Fibroblast of lung (primary cell): ENCODE data around the gene SPEF1. TPM values are rescaled to one million over a fixed set of nuclear protein-coding genes. Genes with fewer than 3 reads are reported as not detected.

Source experiments
- DNase-seq, 2 donors: peaks; one replicate each; pipeline versions ENCODE4 v3.0.0 to v3.0.0-alpha.2; 2010; ENCODE audit warnings: low read depth in 2 of 2
- H2AFZ ChIP-seq: 2 replicates; pipeline ENCODE4 v1.5.1; 2012; ENCODE audit warnings: low read length, control low read depth, inconsistent platforms
- H3K27ac ChIP-seq: 2 replicates; pipeline ENCODE4 v1.5.1; 2011; ENCODE audit warnings: low read length, control low read depth; ENCODE audit not compliant: insufficient read depth
- H3K27me3 ChIP-seq: 2 replicates; pipeline ENCODE4 v1.5.1; 2011; ENCODE audit warnings: mild to moderate bottlenecking, low read length; ENCODE audit not compliant: control insufficient read depth, insufficient read depth
- H3K36me3 ChIP-seq: 2 replicates; pipeline ENCODE4 v1.5.1; 2011; ENCODE audit warnings: low read length; ENCODE audit not compliant: control insufficient read depth, insufficient read depth
- H3K4me1 ChIP-seq: 2 replicates; pipeline ENCODE4 v1.5.1; 2011; ENCODE audit warnings: low read length; ENCODE audit not compliant: control insufficient read depth, insufficient read depth; ENCODE audit errors: extremely low read depth
- H3K4me2 ChIP-seq: 2 replicates; pipeline ENCODE4 v1.5.1; 2011; ENCODE audit warnings: low read length, control low read depth; ENCODE audit not compliant: insufficient read depth; ENCODE audit errors: extremely low read depth
- H3K4me3 ChIP-seq, 4 experiments: fragments of 200-600 bp in 1 of 4; sonication (generic) in 1 of 4; replicated peaks in 1 of 4; 2 replicates each; pipeline ENCODE4 v1.5.1; 2011 to 2016; ENCODE audit warnings: low read length in 4 of 4, low read depth in 3 of 4, mild to moderate bottlenecking in 3 of 4, control low read depth in 2 of 4, inconsistent platforms in 1 of 4, mixed read lengths in 1 of 4; ENCODE audit not compliant: insufficient read depth in 1 of 4; ENCODE audit errors: control extremely low read depth in 1 of 4
- H3K79me2 ChIP-seq: 2 replicates; pipeline ENCODE4 v1.5.1; 2012; ENCODE audit warnings: mild to moderate bottlenecking, low read length, inconsistent platforms; ENCODE audit not compliant: control insufficient read depth, insufficient read depth
- H3K9ac ChIP-seq: 2 replicates; pipeline ENCODE4 v1.5.1; 2011; ENCODE audit warnings: mild to moderate bottlenecking, low read length, control low read depth; ENCODE audit not compliant: insufficient read depth
- H3K9me3 ChIP-seq: 2 replicates; pipeline ENCODE4 v1.5.1; 2012; ENCODE audit warnings: low read depth, low read length; ENCODE audit not compliant: control insufficient read depth, insufficient read depth
- H4K20me1 ChIP-seq: 2 replicates; pipeline ENCODE4 v1.5.1; 2011; ENCODE audit warnings: low read length; ENCODE audit not compliant: control insufficient read depth, insufficient read depth; ENCODE audit errors: extremely low read depth
- EZH2 ChIP-seq: IDR thresholded peaks from 2 replicates; pipeline ENCODE4 v1.5.1; 2012; ENCODE audit warnings: low read length, control low read depth, mild to moderate bottlenecking; ENCODE audit errors: missing control alignments
- polyA plus RNA-seq, 2 donors: library from polyadenylated mRNA; depleted of rRNA in 1 of 2; stranded (reverse) in 1 of 2; unstranded in 1 of 2; fragments of >200 nt; gene quantifications; 2 replicates each; pipeline ENCODE4 v1.2.1, GENCODE V29; 2011 to 2012; ENCODE audit warnings: missing spikeins in 1 of 2
- total RNA-seq: library from RNA; depleted of rRNA; stranded (reverse); fragments of >200 nt; gene quantifications from 2 replicates; pipeline ENCODE4 v1.2.1, GENCODE V29; 2014
- TF ChIP-seq, protein P1 (sequence below), 2 donors: IDR thresholded peaks in 1 of 2; conservative IDR thresholded peaks in 1 of 2; 1 replicate in 1 of 2; 2 replicates in 1 of 2; pipeline ENCODE4 v1.5.1; 2011 to 2012; ENCODE audit warnings: low read length in 2 of 2, control low read depth in 1 of 2, inconsistent platforms in 1 of 2, low read depth in 1 of 2, mild to moderate bottlenecking in 1 of 2

The SPEF1 gene
- total and polyA plus RNA-seq, 2 donors (not counting 1 experiment from before 2014, with no cell fraction given) = 0.07 to 0.17 TPM

DNA sequence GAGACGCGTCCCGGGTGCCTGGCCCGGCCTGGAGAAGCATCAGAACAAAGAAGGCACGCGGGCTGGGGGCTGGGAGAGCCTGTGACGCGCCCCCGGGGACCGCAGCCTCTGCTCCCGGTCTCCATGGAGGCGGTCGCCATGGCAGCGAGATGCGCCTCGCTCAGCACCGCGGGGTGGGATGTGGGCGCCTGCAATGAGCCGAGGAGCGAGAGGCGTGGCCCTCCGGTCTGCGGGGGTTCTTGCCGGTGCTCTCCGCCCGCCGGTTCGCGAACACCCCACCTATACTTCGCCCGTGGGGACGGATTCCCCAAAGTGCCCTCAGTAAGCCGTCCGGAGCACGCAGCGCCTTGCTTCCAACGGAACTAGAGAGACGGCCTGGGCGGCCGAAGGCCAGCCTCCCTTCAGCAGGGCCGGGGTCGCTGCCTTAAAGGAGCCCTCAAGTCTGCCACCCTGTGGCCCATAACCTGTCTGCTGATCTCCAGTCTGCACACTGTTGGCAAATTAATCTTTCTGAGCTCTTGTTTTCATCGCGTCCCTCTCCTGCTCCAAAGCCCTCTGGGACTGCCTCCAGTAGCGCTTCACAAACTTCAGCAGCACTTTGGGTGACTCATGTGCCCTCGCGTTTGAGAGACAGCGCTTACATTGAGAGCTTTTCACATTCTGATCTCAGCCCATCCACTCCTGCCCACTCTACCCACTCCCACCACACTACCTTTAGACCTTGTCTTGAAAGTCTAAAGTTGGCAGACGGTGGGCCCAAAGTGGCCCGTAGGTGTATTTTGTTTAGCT, 12.7 kb downstream of the SPEF1 start:
- no peak for TF ChIP-seq EZH2
- TF ChIP-seq, protein P1, sequence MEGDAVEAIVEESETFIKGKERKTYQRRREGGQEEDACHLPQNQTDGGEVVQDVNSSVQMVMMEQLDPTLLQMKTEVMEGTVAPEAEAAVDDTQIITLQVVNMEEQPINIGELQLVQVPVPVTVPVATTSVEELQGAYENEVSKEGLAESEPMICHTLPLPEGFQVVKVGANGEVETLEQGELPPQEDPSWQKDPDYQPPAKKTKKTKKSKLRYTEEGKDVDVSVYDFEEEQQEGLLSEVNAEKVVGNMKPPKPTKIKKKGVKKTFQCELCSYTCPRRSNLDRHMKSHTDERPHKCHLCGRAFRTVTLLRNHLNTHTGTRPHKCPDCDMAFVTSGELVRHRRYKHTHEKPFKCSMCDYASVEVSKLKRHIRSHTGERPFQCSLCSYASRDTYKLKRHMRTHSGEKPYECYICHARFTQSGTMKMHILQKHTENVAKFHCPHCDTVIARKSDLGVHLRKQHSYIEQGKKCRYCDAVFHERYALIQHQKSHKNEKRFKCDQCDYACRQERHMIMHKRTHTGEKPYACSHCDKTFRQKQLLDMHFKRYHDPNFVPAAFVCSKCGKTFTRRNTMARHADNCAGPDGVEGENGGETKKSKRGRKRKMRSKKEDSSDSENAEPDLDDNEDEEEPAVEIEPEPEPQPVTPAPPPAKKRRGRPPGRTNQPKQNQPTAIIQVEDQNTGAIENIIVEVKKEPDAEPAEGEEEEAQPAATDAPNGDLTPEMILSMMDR (conservative IDR thresholded peaks at IDR 0.05 in 1 of 2, IDR thresholded peaks at IDR 0.05 in 1 of 2; ENCODE audit: low read depth in 1 of 2, low read length in 2 of 2) = peak; percentile 23 to 51
- no peaks in the 10 kb centered on the region for H3K36me3 ChIP-seq

DNA sequence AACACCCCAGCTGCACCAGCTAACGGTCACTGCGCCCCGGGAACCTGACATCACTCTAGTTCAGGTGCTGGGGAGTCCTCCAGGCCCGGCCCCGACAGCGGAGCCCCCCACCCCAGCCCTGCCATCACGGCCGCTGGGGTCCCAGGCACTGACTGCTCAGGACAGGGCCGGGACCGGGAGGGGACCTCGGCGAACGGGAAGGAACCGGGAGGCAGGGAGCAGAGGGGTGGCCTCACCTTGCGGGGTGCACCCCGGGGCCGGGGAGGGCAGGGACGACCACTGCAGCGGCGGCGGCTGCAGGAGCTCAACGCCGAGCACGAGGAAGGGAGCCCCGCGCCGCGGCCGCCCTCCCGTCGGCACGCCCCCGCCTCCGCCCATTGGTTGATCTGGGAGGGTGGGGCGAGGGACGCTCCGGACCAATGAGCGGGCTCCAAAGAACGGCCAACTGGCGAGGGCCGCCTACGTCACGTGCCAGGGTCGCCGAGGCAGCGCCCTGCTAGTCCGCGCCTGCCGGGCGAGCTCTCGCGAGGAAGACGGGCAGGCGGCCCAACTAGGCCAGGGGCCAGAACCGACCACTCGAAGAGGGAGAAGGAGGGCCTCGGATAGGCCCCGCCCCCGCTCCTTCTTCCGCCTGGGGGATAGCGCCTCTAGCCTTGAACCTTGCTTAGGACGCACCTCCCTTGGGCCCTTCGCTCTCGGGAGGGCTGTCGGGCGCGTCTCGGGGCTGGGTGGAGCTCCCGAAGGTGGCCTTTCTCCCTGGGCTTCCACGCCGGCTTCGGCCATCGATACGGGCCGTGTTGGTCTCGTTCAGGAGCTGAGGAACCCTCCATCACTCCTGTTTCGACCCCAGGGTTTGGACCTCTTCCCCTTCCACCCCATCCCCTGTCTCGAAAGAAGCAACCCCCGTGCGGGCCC, 13.6 kb downstream of the SPEF1 start, which contains the start of gene ADISSP:
ADISSP (minus strand) TSS at position 327 of the 915 bp plus-strand sequence. CDS start 7,653 bp downstream, outside the sequence.
- Histone ChIP-seq H2AFZ (peak within 1 kb of the TSS; percentile 72), H3K4me1 (peaks cover 10% of the 10 kb centered on the region), H3K36me3 (no peaks in the 10 kb centered on the region), H3K27me3 (no peaks in the 10 kb centered on the region), H3K4me3 (peak within 1 kb of the TSS; percentile 76 to 87 (median 83)), H3K4me2 (peak within 1 kb of the TSS; percentile 93), H3K9ac (peak within 1 kb of the TSS; percentile 84), H3K9me3 (no peaks in the 10 kb centered on the region), H3K27ac (peak within 1 kb of the TSS; percentile 98), H3K79me2 (peaks cover 8% of the 10 kb centered on the region), H4K20me1 (no peaks in the 10 kb centered on the region)
- TF ChIP-seq EZH2 = no peak
- TF ChIP-seq, protein P1 (conservative IDR thresholded peaks at IDR 0.05 in 1 of 2, IDR thresholded peaks at IDR 0.05 in 1 of 2; ENCODE audit: low read depth in 1 of 2, low read length in 2 of 2) = peak in 1 of 2 donors; percentile 17
- peak; percentile 96 to 98 for DNase-seq

More for the DNA sequence above, 12.7 kb downstream of the SPEF1 start:
- Histone ChIP-seq H3K79me2 (peaks cover 8% of the 10 kb centered on the region), H3K4me1 (peaks cover 10% of the 10 kb centered on the region), H3K9ac (peak overlapping the region; percentile 84), H3K4me2 (peak overlapping the region; percentile 84), H3K4me3 (peak overlapping the region; percentile 67 to 86 (median 75)), H3K27me3 (no peaks in the 10 kb centered on the region), H2AFZ (peak overlapping the region; percentile 72), H4K20me1 (no peaks in the 10 kb centered on the region), H3K27ac (peak overlapping the region; percentile 98), H3K9me3 (no peaks in the 10 kb centered on the region)
- DNase-seq = peak; percentile 78 to 83

DNA sequence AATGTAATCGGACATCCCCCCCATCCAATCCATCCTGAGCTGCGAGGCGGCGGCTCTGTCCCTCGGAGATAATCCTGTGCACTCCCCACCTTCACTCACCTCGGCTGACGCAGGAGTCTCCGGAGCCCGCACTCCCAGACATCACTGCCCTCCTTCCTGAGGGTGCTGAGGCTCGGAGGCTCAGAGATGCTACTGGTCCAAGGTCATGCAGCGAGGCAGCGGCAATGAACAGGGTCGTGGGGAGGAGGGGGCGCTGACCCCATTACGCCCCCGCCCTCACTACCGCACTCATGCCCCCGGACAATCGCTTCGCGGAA, 14.2 kb downstream of the SPEF1 start:
- Histone ChIP-seq H3K4me3 (peak overlapping the region; percentile 58 to 87 (median 83)), H4K20me1 (no peaks in the 10 kb centered on the region), H3K36me3 (no peaks in the 10 kb centered on the region), H3K79me2 (peaks cover 8% of the 10 kb centered on the region), H3K9ac (peak overlapping the region; percentile 60), H3K27me3 (no peaks in the 10 kb centered on the region), H3K4me2 (peak overlapping the region; percentile 93), H3K9me3 (no peaks in the 10 kb centered on the region), H2AFZ (peak overlapping the region; percentile 58), H3K4me1 (peaks cover 10% of the 10 kb centered on the region), H3K27ac (peak overlapping the region; percentile 13)
- TF ChIP-seq, protein P1 (conservative IDR thresholded peaks at IDR 0.05 in 1 of 2, IDR thresholded peaks at IDR 0.05 in 1 of 2; ENCODE audit: low read depth in 1 of 2, low read length in 2 of 2) = no peak
- TF ChIP-seq EZH2 = no peak
- DNase-seq = no peak
